ENCODE results near the gene HPS1. TPM values are rescaled to one million over a fixed set of nuclear protein-coding genes. Genes with fewer than 3 reads are reported as not detected.

Gene HPS1
- total RNA-seq: 10 to 100 TPM; 79.6 to 89.3 TPM

GRCh38 chr10:98446661-98447221 lies at the start of gene HPS1:
HPS1 (minus strand) TSS chr10:98446935; CDS start chr10:98443240, 3,695 bp downstream.

GRCh38 chr10:98414932-98415730 lies 31.6 kb downstream of the HPS1 start, which contains the start of gene PYROXD2:
PYROXD2 (minus strand) TSS chr10:98415182; CDS start chr10:98415135, 47 bp downstream.

Small RNA genes lying within 50 kb of the gene (microRNA-seq; reads per million reads assigned to microRNA genes)
- gene MIR1287 (ENCODE audit: borderline microRNAs expressed, borderline replicate concordance): 39.0 reads per million, percentile 62 among the genes with 10 or more reads in this experiment
- gene MIR4685 (ENCODE audit: borderline microRNAs expressed, borderline replicate concordance): not detected

Other genes with a start within 250 kb of the HPS1 start
- not detected for gene LOXL4, start 178.7 kb downstream of the HPS1 start, total RNA-seq
- 10 to 100 TPM; 16.0 to 16.2 TPM for gene PYROXD2, start 31.8 kb downstream of the HPS1 start, total RNA-seq